ENCODE results near the gene MET. TPM values are rescaled to one million over a fixed set of nuclear protein-coding genes. Genes with fewer than 3 reads are reported as not detected.
"Not testable (repeated sequence)": the region's sequence is repeated elsewhere in the genome, so short reads cannot be mapped to it uniquely, and the experiment has no call there.

MET gene
- total RNA-seq, 2 donors from 2014 or later = 2.5 to 7.3 TPM

DNA sequence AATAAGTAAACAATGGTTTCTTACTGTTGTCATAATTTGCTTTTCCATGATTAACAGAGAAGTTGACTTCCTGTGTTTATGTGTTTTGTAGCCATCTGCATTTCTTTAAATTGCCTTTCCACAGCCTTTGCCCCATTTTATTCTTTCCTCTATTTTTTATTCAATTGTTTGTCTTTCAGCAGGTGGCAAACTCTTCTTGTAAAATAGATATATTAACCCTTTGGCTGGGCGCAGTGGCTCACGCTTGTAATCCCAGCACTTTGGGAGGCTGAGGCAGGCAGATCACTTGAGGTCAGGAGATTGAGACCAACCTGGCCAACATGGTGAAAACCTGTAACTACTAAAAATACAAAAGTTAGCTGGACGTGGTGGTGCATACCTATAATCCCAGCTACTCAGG, 139.8 kb downstream of the MET start:
- no peaks in the 10 kb centered on the region for H3K9me3 ChIP-seq (ENCODE audit: control insufficient read depth, low read length)
- no peaks in the 10 kb centered on the region for H3K27me3 ChIP-seq (ENCODE audit: control insufficient read depth, insufficient read depth, low read length, poor library complexity, severe bottlenecking)
- Mint-ChIP-seq H3K4me3 (no peak overlapping the region), H3K36me3 (ENCODE audit: low read depth) (no peaks in the 10 kb centered on the region), H3K27ac (no peak overlapping the region), H3K4me1 (peaks cover 28% of the 10 kb centered on the region), H3K9me3 (no peaks in the 10 kb centered on the region), H3K27me3 (ENCODE audit: insufficient read depth) (no peaks in the 10 kb centered on the region)
- H3K27ac ChIP-seq (ENCODE audit: low read depth, low read length) = no peak overlapping the region
- DNase-seq = no peak
- H3K9ac ChIP-seq (ENCODE audit: extremely low read depth, low read length, poor library complexity, severe bottlenecking) = no peak overlapping the region
- H3K4me1 ChIP-seq (ENCODE audit: control insufficient read depth, insufficient read depth, low read length) = peaks cover 11% of the 10 kb centered on the region
- no peaks in the 10 kb centered on the region for H3K36me3 ChIP-seq (ENCODE audit: control insufficient read depth, insufficient read depth, low read length)
- 85 to 88% methylated on average over 3 of the region's 3 CpGs for WGBS, 2 experiments (ENCODE audit: insufficient coverage in 1 of 2, insufficient read length in 1 of 2)
- TF ChIP-seq CTCF (conservative IDR thresholded peaks at IDR 0.05) = no peak
- H3K4me3 ChIP-seq (ENCODE audit: low read length) = no peak overlapping the region

GRCh38 chr7:116812860-116813259, 140.9 kb downstream of the MET start:
- no peak for TF ChIP-seq CTCF (conservative IDR thresholded peaks at IDR 0.05)
- no peak for DNase-seq
- no peaks in the 10 kb centered on the region for H3K9me3 Mint-ChIP-seq
- Histone ChIP-seq H3K27me3 (ENCODE audit: control insufficient read depth, insufficient read depth, low read length, poor library complexity, severe bottlenecking) (no peaks in the 10 kb centered on the region), H3K36me3 (ENCODE audit: control insufficient read depth, insufficient read depth, low read length) (no peaks in the 10 kb centered on the region), H3K9me3 (ENCODE audit: control insufficient read depth, low read length) (no peaks in the 10 kb centered on the region), H3K9ac (ENCODE audit: extremely low read depth, low read length, poor library complexity, severe bottlenecking) (no peak overlapping the region), H3K4me3 (ENCODE audit: low read length) (no peak overlapping the region), H3K4me1 (ENCODE audit: control insufficient read depth, insufficient read depth, low read length) (peaks cover 11% of the 10 kb centered on the region), H3K27ac (ENCODE audit: low read depth, low read length) (no peak overlapping the region)
- H3K4me1 Mint-ChIP-seq = peaks cover 28% of the 10 kb centered on the region
- no peaks in the 10 kb centered on the region for H3K36me3 Mint-ChIP-seq (ENCODE audit: low read depth)
- no peak overlapping the region for H3K4me3 Mint-ChIP-seq
- 90 to 100% methylated on average over 1 to 2 of the region's 2 CpGs for WGBS, 2 experiments (ENCODE audit: insufficient coverage in 1 of 2, insufficient read length in 1 of 2)
- no peak overlapping the region for H3K27ac Mint-ChIP-seq
- no peaks in the 10 kb centered on the region for H3K27me3 Mint-ChIP-seq (ENCODE audit: insufficient read depth)

DNA sequence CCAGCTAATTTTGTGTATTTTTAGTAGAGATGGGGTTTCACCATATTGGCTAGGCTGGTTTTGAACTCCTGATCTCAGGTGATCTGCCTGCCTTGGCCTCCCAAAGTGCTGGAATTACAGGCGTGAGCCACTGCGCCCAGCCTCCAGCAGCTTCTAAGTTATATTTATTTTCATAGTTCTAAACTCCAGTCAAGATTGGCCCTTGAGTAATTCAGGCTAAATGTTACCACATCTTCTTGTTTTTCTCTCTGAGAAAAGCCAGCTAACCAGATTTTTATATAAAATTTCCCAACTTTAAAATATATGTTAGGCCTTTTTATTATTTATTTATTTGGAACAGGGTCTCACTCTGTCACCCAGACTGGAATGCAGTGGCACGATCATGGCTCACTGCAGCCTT, 141.4 kb downstream of the MET start:
- H3K36me3 ChIP-seq (ENCODE audit: control insufficient read depth, insufficient read depth, low read length); H3K36me3 Mint-ChIP-seq (ENCODE audit: low read depth); H3K9me3 ChIP-seq (ENCODE audit: control insufficient read depth, low read length); H3K27ac ChIP-seq (ENCODE audit: low read depth, low read length); DNase-seq; H3K27me3 Mint-ChIP-seq (ENCODE audit: insufficient read depth); H3K27ac Mint-ChIP-seq; H3K9me3 Mint-ChIP-seq; H3K4me3 Mint-ChIP-seq; H3K4me3 ChIP-seq (ENCODE audit: low read length); H3K27me3 ChIP-seq (ENCODE audit: control insufficient read depth, insufficient read depth, low read length, poor library complexity, severe bottlenecking); H3K9ac ChIP-seq (ENCODE audit: extremely low read depth, low read length, poor library complexity, severe bottlenecking): not testable (repeated sequence)
- WGBS, 2 experiments (ENCODE audit: insufficient coverage in 1 of 2, insufficient read length in 1 of 2) = 93% methylated on average over 3 of the region's 3 CpGs; no CpG with 5 or more reads in 1 of the 2 experiments
- H3K4me1 ChIP-seq (ENCODE audit: control insufficient read depth, insufficient read depth, low read length) = peaks cover 11% of the 10 kb centered on the region
- peaks cover 28% of the 10 kb centered on the region for H3K4me1 Mint-ChIP-seq

- Mint-ChIP-seq H3K27ac (no peak overlapping the region), H3K4me1 (peaks cover 22% of the 10 kb centered on the region)
- WGBS, 2 experiments (ENCODE audit: insufficient coverage in 1 of 2, insufficient read length in 1 of 2) = 87 to 90% methylated on average over 2 to 3 of the region's 3 CpGs
Measured at GRCh38 chr7:116815041-116815440, 143.0 kb downstream of the MET start.

More at GRCh38 chr7:116815041-116815440, 143.0 kb downstream of the MET start:
- H3K4me3 ChIP-seq (ENCODE audit: low read length) = no peak overlapping the region
- Mint-ChIP-seq H3K27me3 (ENCODE audit: insufficient read depth) (no peaks in the 10 kb centered on the region), H3K36me3 (ENCODE audit: low read depth) (no peaks in the 10 kb centered on the region), H3K4me3 (no peak overlapping the region), H3K9me3 (no peaks in the 10 kb centered on the region)
- H3K9me3 ChIP-seq (ENCODE audit: control insufficient read depth, low read length) = no peaks in the 10 kb centered on the region
- H3K4me1 ChIP-seq (ENCODE audit: control insufficient read depth, insufficient read depth, low read length) = peaks cover 8% of the 10 kb centered on the region
- no peak for DNase-seq
- H3K27ac ChIP-seq (ENCODE audit: low read depth, low read length) = no peak overlapping the region
- no peaks in the 10 kb centered on the region for H3K27me3 ChIP-seq (ENCODE audit: control insufficient read depth, insufficient read depth, low read length, poor library complexity, severe bottlenecking)
- no peak overlapping the region for H3K9ac ChIP-seq (ENCODE audit: extremely low read depth, low read length, poor library complexity, severe bottlenecking)
- H3K36me3 ChIP-seq (ENCODE audit: control insufficient read depth, insufficient read depth, low read length) = no peaks in the 10 kb centered on the region
- no peak for TF ChIP-seq CTCF (conservative IDR thresholded peaks at IDR 0.05)
